HG03565 (cell line): ENCODE data around the gene MDM4.

Experiments
- ATAC-seq: cut with Tn5 transposase; IDR thresholded peaks from one replicate; pipeline ENCODE4 v1.9.1; 2021; ENCODE audit warnings: mild to moderate bottlenecking, moderate library complexity; ENCODE audit not compliant: unreplicated experiment

MDM4 gene

DNA sequence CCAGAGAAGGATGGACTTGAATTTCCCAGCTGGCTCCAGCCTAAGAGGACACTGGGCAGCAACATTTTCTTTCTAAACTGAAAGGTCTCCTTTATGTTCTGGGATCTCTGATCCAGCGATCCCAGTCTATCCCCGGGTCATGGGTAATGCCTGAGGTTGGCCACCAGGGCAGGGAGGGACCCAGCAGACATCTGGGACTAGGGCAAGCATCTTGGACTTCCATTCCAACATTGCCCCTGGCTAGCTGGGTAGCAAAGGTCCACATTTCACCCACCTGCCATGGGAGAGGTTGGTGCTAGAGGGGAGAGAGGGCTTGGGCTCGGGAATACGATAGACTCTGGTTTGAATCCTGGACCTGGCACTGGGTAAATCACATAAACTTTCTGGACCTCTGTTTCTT is 84.8 kb downstream of the MDM4 start:
- no peak for ATAC-seq

DNA sequence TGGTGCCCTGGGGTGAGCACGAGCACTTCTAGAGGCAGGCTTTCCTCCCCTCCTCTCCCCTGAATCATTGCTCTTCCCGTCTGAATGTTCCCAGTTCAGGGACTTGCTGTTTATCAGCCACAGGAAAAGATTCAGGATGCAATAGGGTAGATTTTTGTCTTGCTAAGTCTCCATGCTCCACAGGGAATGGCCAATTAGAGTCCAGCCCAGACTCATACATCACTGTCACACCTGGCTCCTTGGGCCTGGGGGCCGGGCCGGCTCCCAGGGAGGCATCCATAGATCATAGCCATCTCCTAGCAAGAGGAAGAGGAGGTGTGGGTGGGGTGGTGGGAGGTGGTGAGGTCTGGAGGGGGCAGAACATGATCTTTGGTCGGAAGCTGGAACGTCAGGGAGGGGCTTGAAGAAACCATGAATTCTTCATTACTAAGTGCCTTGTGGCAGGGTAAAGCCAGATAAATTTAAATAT is 85.9 kb downstream of the MDM4 start:
- ATAC-seq: no peak

DNA sequence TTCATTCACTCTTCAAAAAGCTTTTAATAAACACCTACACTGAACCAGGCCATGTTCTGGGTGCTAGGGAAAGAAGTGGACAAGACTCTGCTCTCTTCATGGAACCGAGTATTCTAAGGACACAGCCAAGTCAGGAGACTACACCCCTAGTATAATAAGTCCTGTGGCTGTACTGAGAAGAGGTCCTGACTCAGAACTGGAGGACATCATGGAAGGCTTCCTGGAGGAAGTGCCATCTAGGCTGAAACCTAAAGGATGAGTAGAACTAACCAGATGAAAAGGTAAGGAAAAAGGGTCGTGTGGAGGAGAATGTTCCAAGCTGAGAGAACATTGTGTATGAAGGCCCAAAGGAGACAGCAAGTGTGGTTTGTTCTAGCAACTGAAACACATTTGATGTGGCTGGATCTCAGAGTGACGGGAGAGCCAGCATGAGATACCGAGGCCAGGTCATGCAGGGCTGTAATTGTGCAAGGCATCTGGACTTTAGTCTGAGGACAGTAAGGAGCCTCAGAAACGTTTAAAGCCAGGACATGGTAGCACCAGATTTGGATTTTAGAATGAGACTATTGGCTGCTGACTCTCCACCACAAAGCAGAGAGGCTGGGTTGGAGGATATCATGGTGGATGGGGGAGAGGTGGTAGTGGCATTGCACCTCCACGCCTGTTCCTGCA is 86.8 kb downstream of the MDM4 start:
- ATAC-seq: no peak

DNA sequence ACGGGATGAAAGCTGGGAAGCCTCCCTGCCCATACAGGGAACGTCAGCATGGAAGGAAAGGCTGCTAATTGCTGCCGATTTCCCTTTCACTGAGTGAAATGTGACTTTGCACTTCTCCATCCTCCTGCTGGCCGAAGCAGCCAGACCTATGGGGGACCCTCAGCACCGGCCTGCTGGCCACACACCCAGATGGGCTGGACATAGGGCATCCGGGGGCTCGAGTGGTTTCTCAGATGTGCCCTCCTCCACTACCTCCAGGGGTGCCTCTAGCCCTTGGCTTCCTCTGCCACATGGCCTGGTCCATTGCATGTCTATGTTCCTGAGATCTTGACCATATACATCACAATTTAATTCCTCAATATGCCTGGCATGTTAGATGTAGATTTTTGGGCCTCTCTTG is 89.6 kb downstream of the MDM4 start:
- ATAC-seq: no peak
